Fibroblast of gingiva (primary cell): Measurements from ENCODE around the gene KIF20A.
"Not testable (repeated sequence)": the region's sequence is repeated elsewhere in the genome, so short reads cannot be mapped to it uniquely, and the experiment has no call there.

Experiments used
- DNase-seq: peaks from one replicate; pipeline ENCODE4 v3.0.0-alpha.2; 2011; ENCODE audit warnings: low read depth

KIF20A gene

GRCh38 chr5:138178516-138179276, at the start of gene KIF20A, which contains the start of gene BRD8:
TSS of gene KIF20A (plus strand) at chr5:138179112. CDS start at chr5:138179681, 569 bp downstream.
TSS of gene BRD8 (minus strand) at chr5:138178630. CDS start at chr5:138178614, 16 bp downstream.
- peak; percentile 94 for DNase-seq

GRCh38 chr5:138129347-138129746, 49.6 kb upstream of the KIF20A start:
- no peak for DNase-seq

GRCh38 chr5:138132543-138132942, 46.4 kb upstream of the KIF20A start:
- no peak for DNase-seq

- DNase-seq, result peak; percentile 52
These were observed 39.7 kb upstream of the KIF20A start, which contains the start of gene NME5 for GRCh38 chr5:138138949-138139780. TSS of gene NME5 (minus strand) at chr5:138139428. CDS start at chr5:138138780, 648 bp downstream.

GRCh38 chr5:138139781-138140090, 39.2 kb upstream of the KIF20A start:
- DNase-seq, result no peak

- DNase-seq, result no peak
These were observed 38.6 kb upstream of the KIF20A start for GRCh38 chr5:138140268-138140667.

- no peak for DNase-seq
These were observed 37.2 kb upstream of the KIF20A start for GRCh38 chr5:138141734-138142133.

- DNase-seq, result not testable (repeated sequence)
These were observed 35.3 kb upstream of the KIF20A start for GRCh38 chr5:138143578-138143977.

- DNase-seq, result peak; percentile 63
These were observed 30.1 kb upstream of the KIF20A start for GRCh38 chr5:138148811-138149210.

GRCh38 chr5:138149530-138149929, 29.4 kb upstream of the KIF20A start:
- DNase-seq, result no peak

- DNase-seq, result not testable (repeated sequence)
These were observed 22.9 kb upstream of the KIF20A start for GRCh38 chr5:138155977-138156376.

GRCh38 chr5:138157626-138158025, 21.3 kb upstream of the KIF20A start:
- no peak for DNase-seq

- DNase-seq, result no peak
These were observed 19.2 kb upstream of the KIF20A start for GRCh38 chr5:138159666-138160065.

GRCh38 chr5:138160706-138161105, 18.2 kb upstream of the KIF20A start:
- no peak for DNase-seq

GRCh38 chr5:138163721-138164120, 15.2 kb upstream of the KIF20A start:
- no peak for DNase-seq

GRCh38 chr5:138169124-138169523, 9.8 kb upstream of the KIF20A start:
- no peak for DNase-seq

- no peak for DNase-seq
These were observed 8.6 kb upstream of the KIF20A start for GRCh38 chr5:138170299-138170698.

GRCh38 chr5:138177941-138178515, 884 bp upstream of the KIF20A start:
- peak; percentile 19 for DNase-seq

GRCh38 chr5:138179277-138179857, 455 bp downstream of the KIF20A start:
- no peak for DNase-seq

- DNase-seq, result peak; percentile 47
These were observed 1.4 kb downstream of the KIF20A start for GRCh38 chr5:138180183-138180782.

- no peak for DNase-seq
These were observed 1.9 kb downstream of the KIF20A start for GRCh38 chr5:138180841-138181240.

GRCh38 chr5:138182808-138183207, 3.9 kb downstream of the KIF20A start:
- no peak for DNase-seq
